K562 (cell line): ENCODE results near the gene TFRC. TPM values are rescaled to one million over a fixed set of nuclear protein-coding genes. Genes with fewer than 3 reads are reported as not detected.
A peak's percentile ranks its signal among the peaks of the same experiment; 100 is the strongest.

Experiments
- polyA plus RNA-seq, 8 experiments: library from polyadenylated mRNA; depleted of rRNA in 4 of 8; stranded (reverse) in 5 of 8; unstranded in 3 of 8; fragments of >200 nt; fragmentation: Nextera tagmentation in 2 of 8; fragmentation: Illumina TruSeq in 1 of 8; extraction: Ambion mirVana in 2 of 8; extraction: Trizol in 1 of 8; gene quantifications; 2 replicates each; pipeline versions ENCODE4 v1.2.1 to v1.2.3, GENCODE V29; 2011 to 2014; ENCODE audit warnings: inconsistent platforms in 1 of 8, missing spikeins in 1 of 8
- total RNA-seq, 7 experiments: library from RNA; depleted of rRNA in 6 of 7; stranded (reverse); fragments of >200 nt in 6 of 7; fragmentation: Illumina TruSeq in 2 of 7; extraction: Trizol in 2 of 7; gene quantifications; 2 replicates each; pipeline versions ENCODE4 v1.2.1 to v1.2.3, GENCODE V29; 2011 to 2021; ENCODE audit warnings: low replicate concordance in 1 of 7
- TF ChIP-seq, protein P1 (sequence below): fragments of 450-650 bp; IDR thresholded peaks from 2 replicates; pipeline ENCODE4 v1.6.1; 2016; ENCODE audit warnings: mild to moderate bottlenecking, moderate library complexity
- TF ChIP-seq, protein P2 (sequence below): fragments of 250-450 bp; sonication (Bioruptor Pico); IDR thresholded peaks from 2 replicates; pipeline ENCODE4 v1.4.0; 2020; ENCODE audit warnings: borderline replicate concordance
- TF ChIP-seq, protein P3 (sequence below), 3 experiments: IDR thresholded peaks in 2 of 3; conservative IDR thresholded peaks in 1 of 3; 2 replicates each; pipeline ENCODE4 v1.5.1; 2011 to 2012; ENCODE audit warnings: low read length in 3 of 3, mild to moderate bottlenecking in 3 of 3, control low read depth in 2 of 3, improper control_type of control experiment in 1 of 3, inconsistent platforms in 1 of 3, low read depth in 1 of 3, mixed read lengths in 1 of 3, moderate library complexity in 1 of 3; ENCODE audit not compliant: insufficient read depth in 2 of 3
- TF ChIP-seq, protein P4 (sequence below): IDR thresholded peaks from 2 replicates; pipeline ENCODE4 v1.6.1; 2016; ENCODE audit warnings: missing genetic modification characterization, missing compliant biosample characterization

TFRC gene
- total and polyA plus RNA-seq, 9 of the 15 experiments (the other 6 are each of a cell fraction or from before 2014, with no cell fraction given): 149 to 679 (median 332) TPM

DNA sequence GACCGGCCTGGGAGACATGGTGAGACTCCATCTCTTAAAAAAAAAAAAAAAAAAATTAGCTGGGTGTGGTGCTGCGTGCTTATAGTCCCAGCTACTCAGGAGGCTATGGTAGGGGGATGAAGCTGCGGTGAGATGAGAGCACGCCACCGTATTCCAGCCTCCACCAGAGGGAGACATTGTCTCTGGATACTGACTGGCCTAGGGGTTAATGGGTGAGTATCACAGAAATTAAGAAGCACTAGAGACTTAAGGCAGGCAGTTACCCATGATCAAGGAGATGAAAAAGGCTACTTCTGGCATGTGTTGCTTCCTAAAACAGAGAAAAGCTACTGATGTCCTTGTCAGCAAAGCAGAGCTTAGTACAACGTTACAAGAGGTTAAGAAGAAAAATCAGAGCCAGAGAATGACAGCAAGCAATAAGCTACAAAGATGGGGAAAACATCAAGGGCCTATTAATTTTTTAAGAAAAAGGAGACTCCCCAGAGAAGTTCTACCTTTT lies 8.6 kb downstream of the TFRC start (continued):
- TF ChIP-seq, protein P1, sequence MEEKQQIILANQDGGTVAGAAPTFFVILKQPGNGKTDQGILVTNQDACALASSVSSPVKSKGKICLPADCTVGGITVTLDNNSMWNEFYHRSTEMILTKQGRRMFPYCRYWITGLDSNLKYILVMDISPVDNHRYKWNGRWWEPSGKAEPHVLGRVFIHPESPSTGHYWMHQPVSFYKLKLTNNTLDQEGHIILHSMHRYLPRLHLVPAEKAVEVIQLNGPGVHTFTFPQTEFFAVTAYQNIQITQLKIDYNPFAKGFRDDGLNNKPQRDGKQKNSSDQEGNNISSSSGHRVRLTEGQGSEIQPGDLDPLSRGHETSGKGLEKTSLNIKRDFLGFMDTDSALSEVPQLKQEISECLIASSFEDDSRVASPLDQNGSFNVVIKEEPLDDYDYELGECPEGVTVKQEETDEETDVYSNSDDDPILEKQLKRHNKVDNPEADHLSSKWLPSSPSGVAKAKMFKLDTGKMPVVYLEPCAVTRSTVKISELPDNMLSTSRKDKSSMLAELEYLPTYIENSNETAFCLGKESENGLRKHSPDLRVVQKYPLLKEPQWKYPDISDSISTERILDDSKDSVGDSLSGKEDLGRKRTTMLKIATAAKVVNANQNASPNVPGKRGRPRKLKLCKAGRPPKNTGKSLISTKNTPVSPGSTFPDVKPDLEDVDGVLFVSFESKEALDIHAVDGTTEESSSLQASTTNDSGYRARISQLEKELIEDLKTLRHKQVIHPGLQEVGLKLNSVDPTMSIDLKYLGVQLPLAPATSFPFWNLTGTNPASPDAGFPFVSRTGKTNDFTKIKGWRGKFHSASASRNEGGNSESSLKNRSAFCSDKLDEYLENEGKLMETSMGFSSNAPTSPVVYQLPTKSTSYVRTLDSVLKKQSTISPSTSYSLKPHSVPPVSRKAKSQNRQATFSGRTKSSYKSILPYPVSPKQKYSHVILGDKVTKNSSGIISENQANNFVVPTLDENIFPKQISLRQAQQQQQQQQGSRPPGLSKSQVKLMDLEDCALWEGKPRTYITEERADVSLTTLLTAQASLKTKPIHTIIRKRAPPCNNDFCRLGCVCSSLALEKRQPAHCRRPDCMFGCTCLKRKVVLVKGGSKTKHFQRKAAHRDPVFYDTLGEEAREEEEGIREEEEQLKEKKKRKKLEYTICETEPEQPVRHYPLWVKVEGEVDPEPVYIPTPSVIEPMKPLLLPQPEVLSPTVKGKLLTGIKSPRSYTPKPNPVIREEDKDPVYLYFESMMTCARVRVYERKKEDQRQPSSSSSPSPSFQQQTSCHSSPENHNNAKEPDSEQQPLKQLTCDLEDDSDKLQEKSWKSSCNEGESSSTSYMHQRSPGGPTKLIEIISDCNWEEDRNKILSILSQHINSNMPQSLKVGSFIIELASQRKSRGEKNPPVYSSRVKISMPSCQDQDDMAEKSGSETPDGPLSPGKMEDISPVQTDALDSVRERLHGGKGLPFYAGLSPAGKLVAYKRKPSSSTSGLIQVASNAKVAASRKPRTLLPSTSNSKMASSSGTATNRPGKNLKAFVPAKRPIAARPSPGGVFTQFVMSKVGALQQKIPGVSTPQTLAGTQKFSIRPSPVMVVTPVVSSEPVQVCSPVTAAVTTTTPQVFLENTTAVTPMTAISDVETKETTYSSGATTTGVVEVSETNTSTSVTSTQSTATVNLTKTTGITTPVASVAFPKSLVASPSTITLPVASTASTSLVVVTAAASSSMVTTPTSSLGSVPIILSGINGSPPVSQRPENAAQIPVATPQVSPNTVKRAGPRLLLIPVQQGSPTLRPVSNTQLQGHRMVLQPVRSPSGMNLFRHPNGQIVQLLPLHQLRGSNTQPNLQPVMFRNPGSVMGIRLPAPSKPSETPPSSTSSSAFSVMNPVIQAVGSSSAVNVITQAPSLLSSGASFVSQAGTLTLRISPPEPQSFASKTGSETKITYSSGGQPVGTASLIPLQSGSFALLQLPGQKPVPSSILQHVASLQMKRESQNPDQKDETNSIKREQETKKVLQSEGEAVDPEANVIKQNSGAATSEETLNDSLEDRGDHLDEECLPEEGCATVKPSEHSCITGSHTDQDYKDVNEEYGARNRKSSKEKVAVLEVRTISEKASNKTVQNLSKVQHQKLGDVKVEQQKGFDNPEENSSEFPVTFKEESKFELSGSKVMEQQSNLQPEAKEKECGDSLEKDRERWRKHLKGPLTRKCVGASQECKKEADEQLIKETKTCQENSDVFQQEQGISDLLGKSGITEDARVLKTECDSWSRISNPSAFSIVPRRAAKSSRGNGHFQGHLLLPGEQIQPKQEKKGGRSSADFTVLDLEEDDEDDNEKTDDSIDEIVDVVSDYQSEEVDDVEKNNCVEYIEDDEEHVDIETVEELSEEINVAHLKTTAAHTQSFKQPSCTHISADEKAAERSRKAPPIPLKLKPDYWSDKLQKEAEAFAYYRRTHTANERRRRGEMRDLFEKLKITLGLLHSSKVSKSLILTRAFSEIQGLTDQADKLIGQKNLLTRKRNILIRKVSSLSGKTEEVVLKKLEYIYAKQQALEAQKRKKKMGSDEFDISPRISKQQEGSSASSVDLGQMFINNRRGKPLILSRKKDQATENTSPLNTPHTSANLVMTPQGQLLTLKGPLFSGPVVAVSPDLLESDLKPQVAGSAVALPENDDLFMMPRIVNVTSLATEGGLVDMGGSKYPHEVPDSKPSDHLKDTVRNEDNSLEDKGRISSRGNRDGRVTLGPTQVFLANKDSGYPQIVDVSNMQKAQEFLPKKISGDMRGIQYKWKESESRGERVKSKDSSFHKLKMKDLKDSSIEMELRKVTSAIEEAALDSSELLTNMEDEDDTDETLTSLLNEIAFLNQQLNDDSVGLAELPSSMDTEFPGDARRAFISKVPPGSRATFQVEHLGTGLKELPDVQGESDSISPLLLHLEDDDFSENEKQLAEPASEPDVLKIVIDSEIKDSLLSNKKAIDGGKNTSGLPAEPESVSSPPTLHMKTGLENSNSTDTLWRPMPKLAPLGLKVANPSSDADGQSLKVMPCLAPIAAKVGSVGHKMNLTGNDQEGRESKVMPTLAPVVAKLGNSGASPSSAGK: no peak
- TF ChIP-seq, protein P2, sequence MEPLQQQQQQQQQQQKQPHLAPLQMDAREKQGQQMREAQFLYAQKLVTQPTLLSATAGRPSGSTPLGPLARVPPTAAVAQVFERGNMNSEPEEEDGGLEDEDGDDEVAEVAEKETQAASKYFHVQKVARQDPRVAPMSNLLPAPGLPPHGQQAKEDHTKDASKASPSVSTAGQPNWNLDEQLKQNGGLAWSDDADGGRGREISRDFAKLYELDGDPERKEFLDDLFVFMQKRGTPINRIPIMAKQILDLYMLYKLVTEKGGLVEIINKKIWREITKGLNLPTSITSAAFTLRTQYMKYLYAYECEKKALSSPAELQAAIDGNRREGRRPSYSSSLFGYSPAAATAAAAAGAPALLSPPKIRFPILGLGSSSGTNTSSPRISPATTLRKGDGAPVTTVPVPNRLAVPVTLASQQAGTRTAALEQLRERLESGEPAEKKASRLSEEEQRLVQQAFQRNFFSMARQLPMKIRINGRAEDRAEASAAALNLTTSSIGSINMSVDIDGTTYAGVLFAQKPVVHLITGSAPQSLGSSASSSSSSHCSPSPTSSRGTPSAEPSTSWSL (CRISPR knock-in tag): no peak
- TF ChIP-seq, protein P3, sequence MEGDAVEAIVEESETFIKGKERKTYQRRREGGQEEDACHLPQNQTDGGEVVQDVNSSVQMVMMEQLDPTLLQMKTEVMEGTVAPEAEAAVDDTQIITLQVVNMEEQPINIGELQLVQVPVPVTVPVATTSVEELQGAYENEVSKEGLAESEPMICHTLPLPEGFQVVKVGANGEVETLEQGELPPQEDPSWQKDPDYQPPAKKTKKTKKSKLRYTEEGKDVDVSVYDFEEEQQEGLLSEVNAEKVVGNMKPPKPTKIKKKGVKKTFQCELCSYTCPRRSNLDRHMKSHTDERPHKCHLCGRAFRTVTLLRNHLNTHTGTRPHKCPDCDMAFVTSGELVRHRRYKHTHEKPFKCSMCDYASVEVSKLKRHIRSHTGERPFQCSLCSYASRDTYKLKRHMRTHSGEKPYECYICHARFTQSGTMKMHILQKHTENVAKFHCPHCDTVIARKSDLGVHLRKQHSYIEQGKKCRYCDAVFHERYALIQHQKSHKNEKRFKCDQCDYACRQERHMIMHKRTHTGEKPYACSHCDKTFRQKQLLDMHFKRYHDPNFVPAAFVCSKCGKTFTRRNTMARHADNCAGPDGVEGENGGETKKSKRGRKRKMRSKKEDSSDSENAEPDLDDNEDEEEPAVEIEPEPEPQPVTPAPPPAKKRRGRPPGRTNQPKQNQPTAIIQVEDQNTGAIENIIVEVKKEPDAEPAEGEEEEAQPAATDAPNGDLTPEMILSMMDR (IDR thresholded peaks at IDR 0.05 in 2 of 3, conservative IDR thresholded peaks at IDR 0.05 in 1 of 3; ENCODE audit: insufficient read depth in 2 of 3, low read depth in 1 of 3, low read length in 3 of 3): peak; percentile 66 to 80 (median 74)
- TF ChIP-seq, protein P4, sequence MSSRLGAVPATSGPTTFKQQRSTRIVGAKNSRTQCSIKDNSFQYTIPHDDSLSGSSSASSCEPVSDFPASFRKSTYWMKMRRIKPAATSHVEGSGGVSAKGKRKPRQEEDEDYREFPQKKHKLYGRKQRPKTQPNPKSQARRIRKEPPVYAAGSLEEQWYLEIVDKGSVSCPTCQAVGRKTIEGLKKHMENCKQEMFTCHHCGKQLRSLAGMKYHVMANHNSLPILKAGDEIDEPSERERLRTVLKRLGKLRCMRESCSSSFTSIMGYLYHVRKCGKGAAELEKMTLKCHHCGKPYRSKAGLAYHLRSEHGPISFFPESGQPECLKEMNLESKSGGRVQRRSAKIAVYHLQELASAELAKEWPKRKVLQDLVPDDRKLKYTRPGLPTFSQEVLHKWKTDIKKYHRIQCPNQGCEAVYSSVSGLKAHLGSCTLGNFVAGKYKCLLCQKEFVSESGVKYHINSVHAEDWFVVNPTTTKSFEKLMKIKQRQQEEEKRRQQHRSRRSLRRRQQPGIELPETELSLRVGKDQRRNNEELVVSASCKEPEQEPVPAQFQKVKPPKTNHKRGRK: peak; percentile 8; the same call in 1 of the 2 replicates
